ENCODE data around the gene IQCH.

DNA sequence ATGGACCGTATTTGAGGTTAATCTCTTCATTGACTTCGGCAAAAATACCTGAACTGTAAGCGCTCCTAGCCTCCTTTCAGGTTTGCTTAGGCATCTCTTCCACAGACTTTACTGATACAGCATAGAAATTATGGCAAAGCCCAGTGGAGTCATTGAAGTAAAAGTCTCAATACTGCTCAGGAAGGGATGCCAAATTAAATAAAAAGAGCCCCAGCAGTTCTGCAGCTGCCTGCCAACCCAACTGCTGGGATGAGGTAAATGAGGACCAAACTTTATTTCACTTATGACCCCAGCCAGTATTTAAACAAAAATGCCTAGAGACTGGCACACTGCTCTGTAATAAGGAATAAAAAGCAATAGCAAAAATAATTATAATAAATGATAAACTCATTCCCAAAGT, 65.4 kb downstream of the IQCH start:
- TF ChIP-seq, protein P1, sequence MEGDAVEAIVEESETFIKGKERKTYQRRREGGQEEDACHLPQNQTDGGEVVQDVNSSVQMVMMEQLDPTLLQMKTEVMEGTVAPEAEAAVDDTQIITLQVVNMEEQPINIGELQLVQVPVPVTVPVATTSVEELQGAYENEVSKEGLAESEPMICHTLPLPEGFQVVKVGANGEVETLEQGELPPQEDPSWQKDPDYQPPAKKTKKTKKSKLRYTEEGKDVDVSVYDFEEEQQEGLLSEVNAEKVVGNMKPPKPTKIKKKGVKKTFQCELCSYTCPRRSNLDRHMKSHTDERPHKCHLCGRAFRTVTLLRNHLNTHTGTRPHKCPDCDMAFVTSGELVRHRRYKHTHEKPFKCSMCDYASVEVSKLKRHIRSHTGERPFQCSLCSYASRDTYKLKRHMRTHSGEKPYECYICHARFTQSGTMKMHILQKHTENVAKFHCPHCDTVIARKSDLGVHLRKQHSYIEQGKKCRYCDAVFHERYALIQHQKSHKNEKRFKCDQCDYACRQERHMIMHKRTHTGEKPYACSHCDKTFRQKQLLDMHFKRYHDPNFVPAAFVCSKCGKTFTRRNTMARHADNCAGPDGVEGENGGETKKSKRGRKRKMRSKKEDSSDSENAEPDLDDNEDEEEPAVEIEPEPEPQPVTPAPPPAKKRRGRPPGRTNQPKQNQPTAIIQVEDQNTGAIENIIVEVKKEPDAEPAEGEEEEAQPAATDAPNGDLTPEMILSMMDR (IDR thresholded peaks at IDR 0.05): no peak
- TF ChIP-seq POLR2A (IDR thresholded peaks at IDR 0.05): no peak

Measured in thyroid gland (tissue), 4 donors.